Ascending aorta (tissue), 2 donors: ENCODE results near the gene SULT6B1. TPM values are rescaled to one million over a fixed set of nuclear protein-coding genes. Genes with fewer than 3 reads are reported as not detected.
A peak's percentile ranks its signal among the peaks of the same experiment; 100 is the strongest.

Experiments
- DNase-seq, 2 donors: peaks; one replicate each; pipeline ENCODE4 v3.0.0-alpha.2; 2019; ENCODE audit warnings: low spot score in 2 of 2
- H3K27ac ChIP-seq, 2 donors: fragments of 200-600 bp; sonication (generic); one replicate each; pipeline ENCODE4 v1.5.1; 2016 to 2017; ENCODE audit warnings: mild to moderate bottlenecking in 1 of 2
- H3K27me3 ChIP-seq: fragments of 200-600 bp; sonication (generic); one replicate; pipeline ENCODE4 v1.5.1; 2017
- H3K36me3 ChIP-seq, 2 donors: fragments of 200-600 bp; sonication (generic); one replicate each; pipeline ENCODE4 v1.5.1; 2016
- H3K4me1 ChIP-seq, 2 donors: fragments of 200-600 bp; sonication (generic); one replicate each; pipeline ENCODE4 v1.5.1; 2016 to 2017; ENCODE audit warnings: mild to moderate bottlenecking in 1 of 2
- H3K4me3 ChIP-seq, 2 donors: fragments of 200-600 bp; sonication (generic); one replicate each; pipeline ENCODE4 v1.5.1; 2016 to 2017; ENCODE audit warnings: mild to moderate bottlenecking in 1 of 2
- H3K9me3 ChIP-seq, 2 donors: fragments of 200-600 bp; sonication (generic); one replicate each; pipeline ENCODE4 v1.5.1; 2016
- CTCF ChIP-seq, 3 experiments: fragments of 200-600 bp in 2 of 3; fragments of 450-650 bp in 1 of 3; sonication (generic) in 2 of 3; IDR thresholded peaks; one replicate each; pipeline ENCODE4 v1.5.1; 2016 to 2019; ENCODE audit warnings: antibody characterized with exemption in 3 of 3, mild to moderate bottlenecking in 1 of 3, moderate library complexity in 1 of 3
- intact Hi-C: fragments of 100-400 bp; cut with DNase I; formaldehyde crosslinking; loops from one replicate; pipeline ENCODE4 v1.15.1; 2023
- total RNA-seq: library from RNA; depleted of rRNA; stranded (reverse); fragments of >200 nt; gene quantifications from one replicate; pipeline ENCODE4 v1.1.0, GENCODE V29; 2016

Gene SULT6B1
- total RNA-seq, result not detected

- intact Hi-C loops, result no loop called here
- no peaks in the 10 kb centered on the region for H3K27me3 ChIP-seq
- TF ChIP-seq CTCF (IDR thresholded peaks at IDR 0.05), result no peak
- H3K4me3 ChIP-seq, result no peak within 1 kb of the TSS
- H3K27ac ChIP-seq, result no peak within 1 kb of the TSS
- no peaks in the 10 kb centered on the region for H3K4me1 ChIP-seq
- no peaks in the 10 kb centered on the region for H3K36me3 ChIP-seq
- no peaks in the 10 kb centered on the region for H3K9me3 ChIP-seq
- DNase-seq, result no peak
Observed at GRCh38 chr2:37188570-37188969, at the start of gene SULT6B1. Gene SULT6B1 (minus strand): TSS chr2:37188670. CDS start chr2:37188640, 30 bp downstream.

GRCh38 chr2:37232131-37232933 is 43.9 kb upstream of the SULT6B1 start:
- Histone ChIP-seq H3K9me3 (no peaks in the 10 kb centered on the region), H3K27me3 (no peaks in the 10 kb centered on the region), H3K4me3 (peak overlapping the region; percentile 87 to 95), H3K27ac (peak overlapping the region; percentile 81 to 94), H3K4me1 (peaks cover 7 to 22% of the 10 kb centered on the region in 2 donors), H3K36me3 (peaks cover 14 to 15% of the 10 kb centered on the region in 2 donors)
- peak in 1 of 2 donors; percentile 65 for DNase-seq
- no peak for TF ChIP-seq CTCF (IDR thresholded peaks at IDR 0.05)
- intact Hi-C loops, result loop anchor here (5.0 kb wide), 1 partner anchor 90 kb away; the partner anchor contains the start of gene PRKD3

GRCh38 chr2:37231241-37232130 is 43.0 kb upstream of the SULT6B1 start, which contains the start of the genes CEBPZ and NDUFAF7:
Gene CEBPZ (minus strand): TSS chr2:37231596. CDS start chr2:37231567, 29 bp downstream.
Gene NDUFAF7 (plus strand): TSS chr2:37231658. CDS start chr2:37231706, 48 bp downstream.
- DNase-seq, result peak; percentile 73 to 96
- Histone ChIP-seq H3K27ac (peak within 1 kb of the TSS; percentile 81 to 94), H3K9me3 (no peaks in the 10 kb centered on the region), H3K4me3 (peak within 1 kb of the TSS; percentile 87 to 95), H3K36me3 (peaks cover 11 to 15% of the 10 kb centered on the region in 2 donors), H3K4me1 (peaks cover 7 to 23% of the 10 kb centered on the region in 2 donors), H3K27me3 (no peaks in the 10 kb centered on the region)
- intact Hi-C loops, result loop anchor here (2.0 to 5.0 kb wide), 2 partner anchors 35 to 91 kb away; partner anchors contain the start of genes CEBPZOS and PRKD3
- TF ChIP-seq CTCF (IDR thresholded peaks at IDR 0.05), result no peak

GRCh38 chr2:37230581-37230980 is 42.1 kb upstream of the SULT6B1 start:
- H3K9me3 ChIP-seq, result no peaks in the 10 kb centered on the region
- H3K4me3 ChIP-seq, result peak overlapping the region; percentile 87 to 95
- peak overlapping the region; percentile 81 to 94 for H3K27ac ChIP-seq
- no peak for DNase-seq
- intact Hi-C loops, result loop anchor here (2.0 to 5.0 kb wide), 2 partner anchors 34 to 92 kb away; partner anchors contain the start of genes CEBPZOS and PRKD3
- TF ChIP-seq CTCF (IDR thresholded peaks at IDR 0.05), result no peak
- H3K4me1 ChIP-seq, result peaks cover 7 to 26% of the 10 kb centered on the region in 2 donors
- H3K36me3 ChIP-seq, result peaks cover 11 to 13% of the 10 kb centered on the region in 2 donors
- H3K27me3 ChIP-seq, result no peaks in the 10 kb centered on the region

GRCh38 chr2:37228788-37229187 is 40.3 kb upstream of the SULT6B1 start:
- no peak for TF ChIP-seq CTCF (IDR thresholded peaks at IDR 0.05)
- no peak overlapping the region for H3K4me3 ChIP-seq
- no peak for DNase-seq
- peaks cover 11 to 13% of the 10 kb centered on the region in 2 donors for H3K36me3 ChIP-seq
- H3K4me1 ChIP-seq, result peaks cover 7 to 26% of the 10 kb centered on the region in 2 donors
- H3K27me3 ChIP-seq, result no peaks in the 10 kb centered on the region
- no peak overlapping the region for H3K27ac ChIP-seq
- intact Hi-C loops, result no loop called here
- no peaks in the 10 kb centered on the region for H3K9me3 ChIP-seq
